Keratinocyte (primary cell): ENCODE results near the gene LTB. TPM values are rescaled to one million over a fixed set of nuclear protein-coding genes. Genes with fewer than 3 reads are reported as not detected.
A peak's percentile ranks its signal among the peaks of the same experiment; 100 is the strongest.

Experiments used
- DNase-seq: peaks from one replicate; pipeline ENCODE4 v3.0.0-alpha.2; 2011; ENCODE audit warnings: low read depth, missing footprints, low spot score
- FAIRE-seq: peaks from 2 replicates; lab custom pipeline; 2011; peaks lifted over from hg19 to GRCh38; lab: Jason Lieb, UNC
- H2AFZ ChIP-seq: 2 replicates; pipeline ENCODE4 v1.6.0; 2012; ENCODE audit warnings: low read length, control low read depth, inconsistent platforms; ENCODE audit not compliant: control insufficient read depth
- H3K27ac ChIP-seq: 2 replicates; pipeline ENCODE4 v1.5.1; 2011; ENCODE audit warnings: low read length; ENCODE audit not compliant: control insufficient read depth, insufficient read depth
- H3K27me3 ChIP-seq: 3 replicates; pipeline ENCODE4 v1.6.0; 2011; ENCODE audit warnings: low read length; ENCODE audit not compliant: control insufficient read depth, insufficient read depth; ENCODE audit errors: extremely low read depth
- H3K36me3 ChIP-seq, 2 experiments: 2 replicates in 1 of 2; 3 replicates in 1 of 2; pipeline ENCODE4 v1.5.1; 2011; ENCODE audit warnings: low read length in 2 of 2, mild to moderate bottlenecking in 1 of 2; ENCODE audit not compliant: control insufficient read depth in 2 of 2, insufficient read depth in 2 of 2; ENCODE audit errors: extremely low read depth in 1 of 2
- H3K4me1 ChIP-seq: 3 replicates; pipeline ENCODE4 v1.5.1; 2011; ENCODE audit warnings: low read length; ENCODE audit not compliant: control insufficient read depth, insufficient read depth; ENCODE audit errors: extremely low read depth
- H3K4me2 ChIP-seq: 3 replicates; pipeline ENCODE4 v1.6.0; 2011; ENCODE audit warnings: low read depth, low read length; ENCODE audit not compliant: control insufficient read depth, insufficient read depth; ENCODE audit errors: extremely low read depth
- H3K4me3 ChIP-seq, 3 experiments: fragments of 200-600 bp in 1 of 3; sonication (generic) in 1 of 3; 2 replicates in 2 of 3; 3 replicates in 1 of 3; pipeline ENCODE4 v1.5.1; 2011 to 2016; ENCODE audit warnings: low read length in 3 of 3, mild to moderate bottlenecking in 3 of 3, control low read depth in 2 of 3, inconsistent platforms in 1 of 3, low read depth in 1 of 3, mixed read lengths in 1 of 3, mixed run types in 1 of 3, moderate library complexity in 1 of 3; ENCODE audit not compliant: control insufficient read depth in 2 of 3, insufficient read depth in 2 of 3; ENCODE audit errors: extremely low read depth in 1 of 3
- H3K79me2 ChIP-seq: 2 replicates; pipeline ENCODE4 v1.6.0; 2012; ENCODE audit warnings: low read length; ENCODE audit not compliant: control insufficient read depth, insufficient read depth
- H3K9ac ChIP-seq: 3 replicates; pipeline ENCODE4 v1.6.0; 2011; ENCODE audit warnings: low read length; ENCODE audit not compliant: control insufficient read depth, insufficient read depth; ENCODE audit errors: extremely low read depth
- H3K9me1 ChIP-seq: 3 replicates; pipeline ENCODE4 v1.6.0; 2011; ENCODE audit warnings: low read length; ENCODE audit not compliant: control insufficient read depth, insufficient read depth; ENCODE audit errors: extremely low read depth
- H3K9me3 ChIP-seq: 2 replicates; pipeline ENCODE4 v1.5.1; 2012; ENCODE audit warnings: low read depth, low read length; ENCODE audit not compliant: control insufficient read depth
- H4K20me1 ChIP-seq: 3 replicates; pipeline ENCODE4 v1.6.0; 2011; ENCODE audit warnings: low read length; ENCODE audit not compliant: control insufficient read depth, insufficient read depth; ENCODE audit errors: extremely low read depth
- EZH2 ChIP-seq: IDR thresholded peaks from one replicate; pipeline ENCODE4 v1.6.1; 2012; ENCODE audit warnings: inconsistent platforms, mild to moderate bottlenecking, low read length, moderate library complexity
- dilution Hi-C: fragments of 300-500 bp; cut with MboI; formaldehyde crosslinking; loops from one replicate; pipeline ENCODE4 v1.7.0; 2020; ENCODE audit warnings: low sequenced_read_pairs; ENCODE audit not compliant: extremely low pct_ligation_motif_present
- polyA plus RNA-seq, 5 experiments: library from polyadenylated mRNA; depleted of rRNA in 3 of 5; stranded (reverse) in 3 of 5; stranded (forward) in 1 of 5; unstranded in 1 of 5; fragments of >200 nt; gene quantifications; 1 replicate in 1 of 5; 2 replicates in 3 of 5; 3 replicates in 1 of 5; pipeline versions ENCODE4 v1.2.1 to v1.2.3, GENCODE V29; 2011 to 2012; ENCODE audit warnings: missing spikeins in 2 of 5, low read depth in 1 of 5, low replicate concordance in 1 of 5
- TF ChIP-seq, protein P1 (sequence below), 3 experiments: IDR thresholded peaks in 1 of 3; conservative IDR thresholded peaks in 1 of 3; optimal IDR thresholded peaks in 1 of 3; 2 replicates in 2 of 3; 3 replicates in 1 of 3; pipeline versions ENCODE3 to v1.5.1; 2011; ENCODE audit warnings: low read length in 3 of 3, mild to moderate bottlenecking in 3 of 3, moderate library complexity in 2 of 3, control low read depth in 1 of 3, inconsistent platforms in 1 of 3; ENCODE audit not compliant: insufficient read depth in 2 of 3; ENCODE audit errors: extremely low read depth in 1 of 3

The LTB gene
- polyA plus RNA-seq, 1 donor (not counting 4 experiments of a cell fraction or from before 2014, with no cell fraction given): not detected

DNA sequence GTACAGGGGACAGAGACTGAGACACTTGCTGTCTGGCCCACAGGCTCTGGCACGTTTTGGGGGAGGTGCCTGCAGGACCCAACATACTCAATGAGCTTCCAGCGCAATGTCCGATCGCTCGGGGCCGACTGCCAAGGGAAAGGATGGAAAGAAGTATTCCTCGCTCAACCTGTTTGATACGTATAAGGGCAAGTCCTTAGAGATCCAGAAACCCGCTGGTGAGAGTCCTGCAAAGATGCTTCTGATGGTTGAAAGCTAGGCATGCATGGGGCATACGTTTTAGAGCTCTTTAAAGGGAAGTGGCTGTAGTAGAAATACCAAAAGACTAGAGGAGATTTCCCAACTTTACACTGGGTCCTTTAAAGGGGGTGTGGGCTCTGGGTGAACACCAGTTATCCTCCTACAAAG is 40.5 kb upstream of the LTB start:
- Histone ChIP-seq H4K20me1 (peaks cover 26% of the 10 kb centered on the region), H2AFZ (no peak overlapping the region), H3K79me2 (peaks cover 66% of the 10 kb centered on the region), H3K9ac (peak overlapping the region; percentile 94), H3K9me3 (no peaks in the 10 kb centered on the region), H3K36me3 (peaks cover 38 to 53% of the 10 kb centered on the region in 2 experiments), H3K27ac (peak overlapping the region; percentile 81), H3K9me1 (peaks cover 2% of the 10 kb centered on the region), H3K4me1 (peaks cover 14% of the 10 kb centered on the region), H3K27me3 (no peaks in the 10 kb centered on the region), H3K4me3 (peak overlapping the region; percentile 84 to 99 (median 88)), H3K4me2 (peak overlapping the region; percentile 99)
- TF ChIP-seq, protein P1, sequence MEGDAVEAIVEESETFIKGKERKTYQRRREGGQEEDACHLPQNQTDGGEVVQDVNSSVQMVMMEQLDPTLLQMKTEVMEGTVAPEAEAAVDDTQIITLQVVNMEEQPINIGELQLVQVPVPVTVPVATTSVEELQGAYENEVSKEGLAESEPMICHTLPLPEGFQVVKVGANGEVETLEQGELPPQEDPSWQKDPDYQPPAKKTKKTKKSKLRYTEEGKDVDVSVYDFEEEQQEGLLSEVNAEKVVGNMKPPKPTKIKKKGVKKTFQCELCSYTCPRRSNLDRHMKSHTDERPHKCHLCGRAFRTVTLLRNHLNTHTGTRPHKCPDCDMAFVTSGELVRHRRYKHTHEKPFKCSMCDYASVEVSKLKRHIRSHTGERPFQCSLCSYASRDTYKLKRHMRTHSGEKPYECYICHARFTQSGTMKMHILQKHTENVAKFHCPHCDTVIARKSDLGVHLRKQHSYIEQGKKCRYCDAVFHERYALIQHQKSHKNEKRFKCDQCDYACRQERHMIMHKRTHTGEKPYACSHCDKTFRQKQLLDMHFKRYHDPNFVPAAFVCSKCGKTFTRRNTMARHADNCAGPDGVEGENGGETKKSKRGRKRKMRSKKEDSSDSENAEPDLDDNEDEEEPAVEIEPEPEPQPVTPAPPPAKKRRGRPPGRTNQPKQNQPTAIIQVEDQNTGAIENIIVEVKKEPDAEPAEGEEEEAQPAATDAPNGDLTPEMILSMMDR (optimal IDR thresholded peaks at IDR 0.05 in 1 of 3, IDR thresholded peaks at IDR 0.05 in 1 of 3, conservative IDR thresholded peaks at IDR 0.05 in 1 of 3; ENCODE audit: extremely low read depth in 1 of 3, insufficient read depth in 2 of 3, low read length in 3 of 3): no peak
- no peak for TF ChIP-seq EZH2
- FAIRE-seq (no peak), DNase-seq (no peak)
- dilution Hi-C loops: no loop called here

DNA sequence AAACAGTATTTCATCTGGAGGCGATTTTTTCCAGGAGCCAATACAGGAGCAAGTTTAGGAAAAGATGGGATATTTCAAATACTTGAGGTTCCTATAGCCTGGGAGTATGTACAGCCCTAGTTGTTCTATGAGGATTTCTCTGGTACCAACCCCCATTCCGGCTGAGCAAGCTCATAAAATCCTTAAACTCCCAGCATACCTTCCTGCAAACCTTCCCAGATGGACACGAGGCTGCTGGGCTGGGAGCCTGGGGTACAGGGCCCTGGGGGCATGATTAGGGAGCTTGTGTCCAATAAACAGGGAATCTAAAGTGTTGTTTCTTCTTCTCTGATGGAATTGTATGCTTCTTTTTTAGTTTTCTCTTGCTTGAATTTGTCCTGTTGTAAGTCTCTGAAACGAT is 39.8 kb upstream of the LTB start:
- peak overlapping the region; percentile 81 for H3K27ac ChIP-seq
- H3K79me2 ChIP-seq: peaks cover 59% of the 10 kb centered on the region
- H3K9ac ChIP-seq: peak overlapping the region; percentile 94
- H3K9me1 ChIP-seq: peaks cover 2% of the 10 kb centered on the region
- peaks cover 26% of the 10 kb centered on the region for H4K20me1 ChIP-seq
- FAIRE-seq: no peak
- H3K4me1 ChIP-seq: peaks cover 14% of the 10 kb centered on the region
- H3K27me3 ChIP-seq: no peaks in the 10 kb centered on the region
- no peak for DNase-seq
- peak overlapping the region; percentile 84 to 99 (median 88) for H3K4me3 ChIP-seq
- H2AFZ ChIP-seq: no peak overlapping the region
- H3K9me3 ChIP-seq: no peaks in the 10 kb centered on the region
- TF ChIP-seq, protein P1 (optimal IDR thresholded peaks at IDR 0.05 in 1 of 3, IDR thresholded peaks at IDR 0.05 in 1 of 3, conservative IDR thresholded peaks at IDR 0.05 in 1 of 3; ENCODE audit: extremely low read depth in 1 of 3, insufficient read depth in 2 of 3, low read length in 3 of 3): no peak
- TF ChIP-seq EZH2: no peak
- H3K4me2 ChIP-seq: peak overlapping the region; percentile 99
- peaks cover 31 to 46% of the 10 kb centered on the region in 2 experiments for H3K36me3 ChIP-seq
- dilution Hi-C loops: no loop called here
